AG04449 (cell line): Measurements from ENCODE around the gene SRGAP3.

Experiments
- CTCF ChIA-PET: fragments of 350-600 bp; formaldehyde crosslinking; extraction: SDS; loops from one replicate; lab custom pipeline; 2021; ENCODE audit warnings: antibody characterized with exemption; lab: Yijun Ruan, JAX
- POLR2A ChIA-PET: fragments of 400-600, 350-600 bp; formaldehyde crosslinking; extraction: SDS; loops from one replicate; lab custom pipeline; 2020; ENCODE audit warnings: antibody characterized with exemption, inconsistent platforms; lab: Yijun Ruan, JAX
- DNase-seq: peaks from one replicate; pipeline ENCODE4 v3.0.0-alpha.2; 2010; ENCODE audit warnings: low read depth, low spot score
- H3K4me3 ChIP-seq: 2 replicates; pipeline ENCODE4 v1.5.1; 2011; ENCODE audit warnings: low read depth, mild to moderate bottlenecking, control low read depth, low read length
- TF ChIP-seq, protein P1 (sequence below): IDR thresholded peaks from one replicate; pipeline ENCODE4 v1.5.1; 2011; ENCODE audit warnings: mild to moderate bottlenecking, moderate library complexity, low read length, control low read depth, inconsistent platforms; ENCODE audit not compliant: insufficient read depth; ENCODE audit errors: missing control alignments

The SRGAP3 gene

DNA sequence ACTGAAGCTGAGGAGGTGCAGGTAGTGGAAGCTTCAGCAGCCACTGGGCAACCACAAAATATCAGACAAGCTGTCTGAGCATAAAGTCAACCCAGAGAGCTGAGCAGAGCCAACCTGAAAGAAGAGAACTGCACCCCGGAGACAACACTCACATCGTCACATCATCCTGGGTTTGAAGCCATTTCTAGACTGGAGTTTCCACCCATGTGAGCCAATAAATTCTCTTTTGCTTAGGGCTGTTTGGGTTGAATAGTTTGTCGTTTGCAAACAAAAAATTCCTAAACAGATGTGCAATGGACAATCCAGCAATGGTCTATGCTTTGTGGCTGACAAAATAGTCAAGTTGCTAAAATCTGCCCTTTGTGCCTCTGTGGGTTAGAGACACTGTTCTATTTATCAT is 270.9 kb downstream of the SRGAP3 start:
- H3K4me3 ChIP-seq = no peak overlapping the region
- no peak for DNase-seq
- ChIA-PET POLR2A (no interaction called here), CTCF (interaction anchor here (1.0 to 13.4 kb wide), 5 partner anchors 9 to 324 kb away, joined by 3 to 262 read pairs (median 3); partner anchors contain the start of gene OXTR)
- TF ChIP-seq, protein P1, sequence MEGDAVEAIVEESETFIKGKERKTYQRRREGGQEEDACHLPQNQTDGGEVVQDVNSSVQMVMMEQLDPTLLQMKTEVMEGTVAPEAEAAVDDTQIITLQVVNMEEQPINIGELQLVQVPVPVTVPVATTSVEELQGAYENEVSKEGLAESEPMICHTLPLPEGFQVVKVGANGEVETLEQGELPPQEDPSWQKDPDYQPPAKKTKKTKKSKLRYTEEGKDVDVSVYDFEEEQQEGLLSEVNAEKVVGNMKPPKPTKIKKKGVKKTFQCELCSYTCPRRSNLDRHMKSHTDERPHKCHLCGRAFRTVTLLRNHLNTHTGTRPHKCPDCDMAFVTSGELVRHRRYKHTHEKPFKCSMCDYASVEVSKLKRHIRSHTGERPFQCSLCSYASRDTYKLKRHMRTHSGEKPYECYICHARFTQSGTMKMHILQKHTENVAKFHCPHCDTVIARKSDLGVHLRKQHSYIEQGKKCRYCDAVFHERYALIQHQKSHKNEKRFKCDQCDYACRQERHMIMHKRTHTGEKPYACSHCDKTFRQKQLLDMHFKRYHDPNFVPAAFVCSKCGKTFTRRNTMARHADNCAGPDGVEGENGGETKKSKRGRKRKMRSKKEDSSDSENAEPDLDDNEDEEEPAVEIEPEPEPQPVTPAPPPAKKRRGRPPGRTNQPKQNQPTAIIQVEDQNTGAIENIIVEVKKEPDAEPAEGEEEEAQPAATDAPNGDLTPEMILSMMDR = no peak

DNA sequence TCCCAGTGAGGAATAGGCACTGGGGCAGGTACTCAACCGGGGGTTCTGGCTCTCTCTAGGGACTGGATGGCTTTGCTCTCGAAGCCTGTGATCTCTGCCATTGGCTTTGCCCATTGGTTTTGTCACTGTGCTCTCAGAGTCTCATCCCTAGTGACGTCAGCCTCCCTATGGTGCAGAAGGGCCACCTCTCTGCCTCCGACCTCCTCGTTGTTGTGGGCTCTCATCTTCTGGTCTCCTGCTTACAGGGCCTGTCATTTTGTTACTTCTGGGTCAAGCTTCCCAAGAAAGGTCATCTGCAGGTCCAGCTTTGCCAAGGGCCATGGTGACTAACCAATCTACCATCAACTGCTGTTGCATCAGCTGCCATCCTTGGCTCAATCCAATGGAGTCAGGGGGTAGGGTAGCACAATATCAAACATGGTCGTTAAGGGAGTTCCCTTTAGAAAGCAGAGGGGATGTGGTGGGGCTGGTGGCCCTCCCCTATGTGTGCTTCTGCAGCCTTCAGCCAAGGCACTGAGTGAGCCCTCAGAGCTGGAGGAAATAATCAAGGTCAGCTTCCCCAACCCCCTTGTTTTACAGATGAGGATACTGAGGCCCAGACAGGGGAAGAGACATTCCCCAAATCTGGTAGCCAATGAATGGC is 272.8 kb downstream of the SRGAP3 start:
- POLR2A ChIA-PET = no interaction called here
- no peak overlapping the region for H3K4me3 ChIP-seq
- DNase-seq = no peak
- CTCF ChIA-PET = interaction anchor here (1.1 to 13.4 kb wide), 7 partner anchors 8 to 325 kb away, joined by 3 to 262 read pairs (median 5); no protein-coding TSS in a partner anchor
- TF ChIP-seq, protein P1 = no peak

DNA sequence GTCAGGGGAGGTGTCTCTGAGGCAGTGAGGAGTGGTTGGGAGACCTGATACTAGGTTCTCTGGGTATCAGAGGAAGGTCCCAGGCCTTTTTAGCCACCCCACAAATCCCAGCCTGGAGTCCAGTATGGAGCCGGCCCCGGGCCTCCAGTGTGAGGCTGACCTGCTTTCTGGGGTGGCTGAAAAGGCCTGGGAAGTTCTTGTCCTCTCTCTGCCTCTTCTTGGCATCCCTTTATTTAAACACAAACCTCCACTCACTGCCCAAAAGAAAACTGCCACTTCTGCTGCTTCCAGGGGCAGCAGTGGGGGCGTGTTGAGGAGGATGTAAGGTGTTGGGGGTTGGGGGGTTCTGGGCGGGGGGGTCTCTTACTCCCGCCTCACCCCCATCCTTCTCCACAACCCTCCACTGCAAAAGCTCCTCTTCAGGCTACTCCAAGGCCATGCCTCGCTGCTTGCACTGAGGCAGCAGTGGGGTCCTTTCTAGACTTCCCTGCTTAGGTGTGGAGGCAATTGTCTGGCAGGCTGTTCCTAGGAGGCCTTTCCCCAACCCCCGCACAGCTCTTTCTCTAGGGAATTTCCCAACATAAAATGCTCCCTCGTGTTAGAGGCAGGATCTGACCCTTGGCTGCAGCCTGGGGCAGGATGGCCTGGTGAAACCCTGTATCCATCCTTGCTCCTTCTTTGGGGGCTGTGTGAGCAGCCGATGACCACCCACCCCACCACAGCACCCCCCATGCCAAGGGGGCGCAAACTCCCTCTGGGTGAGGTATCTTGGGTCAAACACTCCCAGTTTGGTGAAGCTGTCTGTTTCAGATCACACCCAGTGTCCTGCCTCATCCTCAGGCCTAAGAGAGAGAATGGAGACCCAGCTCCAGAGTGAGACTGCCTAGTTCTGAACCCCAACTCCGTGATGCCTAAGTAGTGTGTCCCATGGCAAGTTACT is 274.1 kb downstream of the SRGAP3 start:
- ChIA-PET CTCF (interaction anchor here (1.1 to 13.4 kb wide), 8 partner anchors 13 to 528 kb away, joined by 3 to 262 read pairs (median 8); partner anchors contain the start of gene OXTR), POLR2A (no interaction called here)
- DNase-seq = no peak
- no peak overlapping the region for H3K4me3 ChIP-seq
- TF ChIP-seq, protein P1 = no peak

DNA sequence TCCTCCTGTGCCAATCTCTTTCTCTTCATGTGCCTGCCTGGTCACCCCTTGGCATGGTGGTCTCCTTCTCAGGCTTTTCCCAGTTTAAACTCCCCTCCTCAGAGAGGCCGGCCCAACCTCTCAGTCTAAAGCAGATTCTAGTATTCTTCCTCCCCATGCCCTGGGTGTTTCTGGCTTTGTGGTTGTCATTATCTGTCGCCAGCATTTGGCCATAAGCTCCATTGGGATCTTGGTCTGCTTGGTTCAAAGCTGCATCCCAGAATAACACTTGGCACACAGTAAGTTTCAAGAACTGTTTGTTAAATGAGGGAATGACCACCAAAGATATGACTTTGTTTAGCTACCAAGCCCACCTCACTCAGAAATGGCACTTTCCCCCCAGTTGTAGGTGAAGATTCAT is 275.0 kb downstream of the SRGAP3 start:
- ChIA-PET POLR2A (no interaction called here), CTCF (interaction anchor here (1.3 to 13.4 kb wide), 6 partner anchors 13 to 529 kb away, joined by 5 to 262 read pairs (median 49); partner anchors contain the start of gene OXTR)
- H3K4me3 ChIP-seq = no peak overlapping the region
- DNase-seq = no peak
- TF ChIP-seq, protein P1 = no peak

DNA sequence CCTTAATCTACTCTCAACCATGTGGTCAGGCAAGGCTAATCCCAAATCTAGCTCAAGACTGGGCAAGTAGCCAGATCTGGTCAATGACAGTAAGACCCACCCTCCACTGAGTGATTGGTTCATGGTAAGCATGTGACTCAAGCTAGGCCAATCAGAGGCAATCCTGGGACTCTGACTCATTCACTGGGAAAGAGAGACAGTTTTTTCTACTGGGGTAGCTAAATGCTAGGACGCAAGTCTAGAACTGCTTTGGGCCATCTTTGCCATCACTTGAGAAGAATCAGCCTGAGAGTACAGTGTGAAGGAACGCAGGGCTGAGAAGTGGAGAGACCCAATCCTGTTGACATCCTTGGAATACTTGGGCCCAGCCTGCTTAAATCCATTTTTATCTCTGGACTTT is 276.8 kb downstream of the SRGAP3 start:
- CTCF ChIA-PET = interaction anchor here (0.7 to 13.4 kb wide), 16 partner anchors 8 to 381 kb away, joined by 3 to 262 read pairs (median 6); partner anchors contain the start of genes OXTR and SRGAP3
- DNase-seq = no peak
- TF ChIP-seq, protein P1 = no peak
- no peak overlapping the region for H3K4me3 ChIP-seq
- POLR2A ChIA-PET = no interaction called here
